SU-DHL-6 (cell line): Measurements from ENCODE around the gene RTCB.

Experiments used
- H2AFZ ChIP-seq: fragments of 200-600 bp; sonication (generic); 2 replicates; pipeline ENCODE4 v1.6.1; 2014; ENCODE audit warnings: low read depth, mild to moderate bottlenecking, moderate library complexity, mixed read lengths, antibody characterized with exemption, low read length; ENCODE audit not compliant: severe bottlenecking
- H3F3A ChIP-seq: fragments of 200-600 bp; shearing (Covaris generic); 2 replicates; pipeline ENCODE4 v1.6.0; 2016; ENCODE audit warnings: antibody characterized with exemption, mild to moderate bottlenecking; ENCODE audit not compliant: insufficient read depth
- H3K27ac ChIP-seq: fragments of 200-600 bp; sonication (generic); 2 replicates; pipeline ENCODE4 v1.5.1; 2016; ENCODE audit warnings: low read depth, mild to moderate bottlenecking, low read length, moderate library complexity, mixed read lengths
- H3K27me3 ChIP-seq: fragments of 200-600 bp; sonication (generic), shearing (Covaris generic); 2 replicates; pipeline ENCODE4 v1.6.0; 2014; ENCODE audit warnings: mild to moderate bottlenecking, low read length
- H3K36me3 ChIP-seq: fragments of 200-600 bp; sonication (generic); 2 replicates; pipeline ENCODE4 v1.6.1; 2014; ENCODE audit warnings: mild to moderate bottlenecking, low read length, mixed read lengths
- H3K4me2 ChIP-seq: fragments of 300-600, 200-600 bp; shearing (Covaris generic), sonication (generic); 2 replicates; pipeline ENCODE4 v1.6.0; 2014; ENCODE audit warnings: low read length, low read depth, mild to moderate bottlenecking; ENCODE audit not compliant: poor library complexity, severe bottlenecking
- H3K4me3 ChIP-seq: fragments of 200-600 bp; sonication (generic); 2 replicates; pipeline ENCODE4 v1.5.1; 2014; ENCODE audit warnings: antibody characterized with exemption, low read length, mild to moderate bottlenecking, mixed read lengths; ENCODE audit not compliant: insufficient read depth, poor library complexity, severe bottlenecking
- H3K79me2 ChIP-seq: fragments of 200-600 bp; sonication (generic); 2 replicates; pipeline ENCODE4 v1.6.1; 2014; ENCODE audit warnings: mild to moderate bottlenecking, low read length, moderate library complexity; ENCODE audit not compliant: insufficient read depth
- H3K9ac ChIP-seq: fragments of 200-600 bp; sonication (generic); 2 replicates; pipeline ENCODE4 v1.7.0; 2014; ENCODE audit warnings: mild to moderate bottlenecking, low read length
- H3K9me2 ChIP-seq: fragments of 200-600 bp; sonication (generic); replicated peaks from 2 replicates; pipeline ENCODE4 v1.6.1; 2014; ENCODE audit warnings: low read length; ENCODE audit not compliant: insufficient read depth
- H3K9me3 ChIP-seq: fragments of 200-600 bp; sonication (generic); 2 replicates; pipeline ENCODE4 v1.6.1; 2014; ENCODE audit warnings: low read length, mixed read lengths; ENCODE audit not compliant: insufficient read depth
- H4K20me1 ChIP-seq: fragments of 200-600 bp; sonication (generic); 2 replicates; pipeline ENCODE4 v1.6.1; 2014; ENCODE audit warnings: low read depth, mild to moderate bottlenecking, antibody characterized with exemption, low read length, moderate library complexity, mixed read lengths
- CTCF ChIP-seq: fragments of 200-600 bp; sonication (generic); IDR thresholded peaks from one replicate; pipeline ENCODE4 v1.5.1; 2017; ENCODE audit warnings: antibody characterized with exemption, mild to moderate bottlenecking, low read length, moderate library complexity; ENCODE audit not compliant: insufficient read depth, poor library complexity, severe bottlenecking
- EZH2phosphoT487 ChIP-seq: fragments of 200-600 bp; sonication (generic), shearing (Covaris generic); conservative IDR thresholded peaks from 2 replicates; pipeline ENCODE4 v1.6.1; 2018; ENCODE audit warnings: mild to moderate bottlenecking, antibody characterized with exemption, low read length, moderate library complexity, mixed read lengths

RTCB gene

GRCh38 chr22:32354360-32355351 is 57.4 kb downstream of the RTCB start:
- no peak overlapping the region for H3K4me3 ChIP-seq
- H3K36me3 ChIP-seq, result no peaks in the 10 kb centered on the region
- TF ChIP-seq CTCF, result no peak
- no peak for TF ChIP-seq EZH2phosphoT487
- H3K9me3 ChIP-seq, result no peaks in the 10 kb centered on the region
- H3K9ac ChIP-seq, result no peak overlapping the region
- no peaks in the 10 kb centered on the region for H3K27me3 ChIP-seq
- no peaks in the 10 kb centered on the region for H3K9me2 ChIP-seq
- H3K4me2 ChIP-seq, result no peak overlapping the region
- no peak overlapping the region for H2AFZ ChIP-seq
- H4K20me1 ChIP-seq, result no peaks in the 10 kb centered on the region
- no peak overlapping the region for H3K27ac ChIP-seq
- no peaks in the 10 kb centered on the region for H3F3A ChIP-seq
- no peaks in the 10 kb centered on the region for H3K79me2 ChIP-seq

GRCh38 chr22:32353840-32354239 is 58.2 kb downstream of the RTCB start:
- Histone ChIP-seq H3K9me2 (no peaks in the 10 kb centered on the region), H3K9me3 (no peaks in the 10 kb centered on the region), H4K20me1 (no peaks in the 10 kb centered on the region), H3K9ac (no peak overlapping the region), H3K36me3 (no peaks in the 10 kb centered on the region), H3K4me3 (no peak overlapping the region), H3K79me2 (no peaks in the 10 kb centered on the region), H3F3A (no peaks in the 10 kb centered on the region), H3K27me3 (no peaks in the 10 kb centered on the region), H3K27ac (no peak overlapping the region), H3K4me2 (no peak overlapping the region), H2AFZ (no peak overlapping the region)
- TF ChIP-seq EZH2phosphoT487, result no peak
- no peak for TF ChIP-seq CTCF

- Histone ChIP-seq H3K36me3 (no peaks in the 10 kb centered on the region), H3K9me2 (no peaks in the 10 kb centered on the region), H2AFZ (no peak overlapping the region), H3K9me3 (no peaks in the 10 kb centered on the region), H3K27me3 (no peaks in the 10 kb centered on the region), H3K4me3 (no peak overlapping the region), H3K9ac (no peak overlapping the region), H3K79me2 (no peaks in the 10 kb centered on the region), H4K20me1 (no peaks in the 10 kb centered on the region), H3K4me2 (no peak overlapping the region), H3F3A (no peaks in the 10 kb centered on the region), H3K27ac (no peak overlapping the region)
- TF ChIP-seq CTCF, result no peak
- no peak for TF ChIP-seq EZH2phosphoT487
Measured at GRCh38 chr22:32353292-32353691, 58.8 kb downstream of the RTCB start.
